Smooth muscle cell (in vitro differentiated cells): ENCODE data around the gene EFCAB6. TPM values are rescaled to one million over a fixed set of nuclear protein-coding genes. Genes with fewer than 3 reads are reported as not detected.

Experiments used
- DNase-seq: peaks from one replicate; lab custom pipeline; 2025; ENCODE audit not compliant: unreplicated experiment; lab: John Stamatoyannopoulos, UW
- H2AFZ ChIP-seq: fragments of 200-600 bp; sonication (generic); 2 replicates; pipeline ENCODE4 v1.6.0; 2016; ENCODE audit warnings: antibody characterized with exemption, low read depth, mild to moderate bottlenecking
- H3F3A ChIP-seq: fragments of 200-600 bp; sonication (generic); 2 replicates; pipeline ENCODE4 v1.6.0; 2017; ENCODE audit warnings: antibody characterized with exemption, low read depth
- H3K27ac ChIP-seq: fragments of 200-600 bp; sonication (generic); 2 replicates; pipeline ENCODE4 v1.5.1; 2016; ENCODE audit warnings: low read depth, mild to moderate bottlenecking
- H3K27me3 ChIP-seq: fragments of 200-600 bp; sonication (generic); 2 replicates; pipeline ENCODE4 v1.6.1; 2016; ENCODE audit warnings: low read depth, mild to moderate bottlenecking
- H3K36me3 ChIP-seq: fragments of 200-600 bp; sonication (generic); 2 replicates; pipeline ENCODE4 v1.5.1; 2016; ENCODE audit warnings: low read depth
- H3K4me1 ChIP-seq: fragments of 200-600 bp; sonication (generic); 2 replicates; pipeline ENCODE4 v1.5.1; 2016; ENCODE audit warnings: low read depth
- H3K4me2 ChIP-seq: fragments of 200-600 bp; sonication (generic); 2 replicates; pipeline ENCODE4 v1.6.0; 2016; ENCODE audit warnings: mild to moderate bottlenecking
- H3K4me3 ChIP-seq: fragments of 200-600 bp; sonication (generic); 2 replicates; pipeline ENCODE4 v1.5.1; 2016; ENCODE audit warnings: mild to moderate bottlenecking
- H3K79me2 ChIP-seq: fragments of 200-600 bp; sonication (generic); 2 replicates; pipeline ENCODE4 v1.6.0; 2016; ENCODE audit warnings: low read depth, mild to moderate bottlenecking
- H3K9ac ChIP-seq: fragments of 200-600 bp; sonication (generic); 2 replicates; pipeline ENCODE4 v1.6.0; 2016; ENCODE audit warnings: low read depth
- H3K9me3 ChIP-seq: fragments of 200-600 bp; sonication (generic); replicated peaks from 2 replicates; pipeline ENCODE4 v1.5.1; 2016; ENCODE audit warnings: low read depth
- H4K20me1 ChIP-seq: fragments of 200-600 bp; sonication (generic); 2 replicates; pipeline ENCODE4 v1.6.0; 2016; ENCODE audit warnings: low read depth
- WGBS: methylation state at CpG from one replicate; pipeline ENCODE4 v1.1.7; 2016; ENCODE audit warnings: low lambda C conversion rate; 5-methylcytosine and 5-hydroxymethylcytosine counted together
- polyA plus RNA-seq: library from polyadenylated mRNA; unstranded; fragments of >200 nt; fragmentation: Nextera tagmentation; extraction: Ambion mirVana; gene quantifications from 2 replicates; pipeline ENCODE4 v1.2.1, GENCODE V29; 2016
- total RNA-seq: library from RNA; depleted of rRNA; stranded (reverse); fragments of >200 nt; gene quantifications from 2 replicates; pipeline ENCODE4 v1.2.3, GENCODE V29; 2014
- TF ChIP-seq, protein P1 (sequence below): fragments of 200-600 bp; sonication (generic); IDR thresholded peaks from 2 replicates; pipeline ENCODE4 v1.5.1; 2017; ENCODE audit warnings: borderline replicate concordance, mild to moderate bottlenecking, antibody characterized with exemption; ENCODE audit not compliant: insufficient read depth, poor library complexity, severe bottlenecking

The EFCAB6 gene
- total and polyA plus RNA-seq, 2 experiments from 2014 or later, result 0.80 to 2.9 TPM

DNA sequence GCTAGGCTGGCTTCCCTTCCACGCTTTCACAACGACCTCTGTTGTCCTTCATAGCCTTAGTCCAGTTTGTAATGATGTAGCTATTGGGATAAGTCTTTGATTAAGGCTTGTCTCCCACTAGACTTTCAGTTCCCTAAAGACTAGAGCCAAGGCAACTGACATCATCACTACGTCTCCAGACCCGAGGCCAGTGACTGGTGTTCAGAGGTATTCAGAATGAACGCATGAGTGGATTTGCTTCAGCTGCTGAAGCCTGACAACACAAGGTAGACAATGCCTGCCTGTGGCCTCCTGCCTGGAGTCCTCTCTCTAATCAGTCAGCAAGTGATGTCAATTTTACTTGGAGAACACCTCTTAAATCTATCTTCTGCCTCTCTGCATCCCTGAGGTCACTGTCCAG is 13.6 kb downstream of the EFCAB6 start:
- WGBS, result 77% methylated on average over 5 of the region's 5 CpGs
- H2AFZ ChIP-seq, result no peak overlapping the region

DNA sequence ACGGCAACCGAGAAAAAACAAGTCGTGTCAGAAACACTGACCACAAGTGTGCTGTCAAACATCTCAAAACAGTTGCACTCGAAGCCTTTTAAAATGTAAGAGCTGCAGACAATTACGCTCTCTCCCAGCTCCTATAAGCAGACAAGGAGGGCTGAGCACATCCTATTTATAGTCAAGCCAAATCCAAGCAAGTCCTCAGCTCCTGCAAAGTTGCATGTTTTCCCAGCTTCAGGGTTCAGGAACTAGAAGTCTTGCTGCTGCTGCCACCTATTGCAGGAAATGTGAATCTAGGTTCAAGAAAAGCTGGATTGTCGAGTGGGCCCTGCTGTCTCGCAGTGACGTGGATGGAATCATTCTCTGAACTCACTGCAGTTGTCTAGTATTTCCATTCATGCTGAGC is 15.5 kb downstream of the EFCAB6 start:
- H4K20me1 ChIP-seq, result no peaks in the 10 kb centered on the region
- H3K4me1 ChIP-seq, result no peaks in the 10 kb centered on the region
- no peaks in the 10 kb centered on the region for H3K36me3 ChIP-seq
- H3K9ac ChIP-seq, result no peak overlapping the region
- H3K4me3 ChIP-seq, result no peak overlapping the region
- TF ChIP-seq, protein P1, sequence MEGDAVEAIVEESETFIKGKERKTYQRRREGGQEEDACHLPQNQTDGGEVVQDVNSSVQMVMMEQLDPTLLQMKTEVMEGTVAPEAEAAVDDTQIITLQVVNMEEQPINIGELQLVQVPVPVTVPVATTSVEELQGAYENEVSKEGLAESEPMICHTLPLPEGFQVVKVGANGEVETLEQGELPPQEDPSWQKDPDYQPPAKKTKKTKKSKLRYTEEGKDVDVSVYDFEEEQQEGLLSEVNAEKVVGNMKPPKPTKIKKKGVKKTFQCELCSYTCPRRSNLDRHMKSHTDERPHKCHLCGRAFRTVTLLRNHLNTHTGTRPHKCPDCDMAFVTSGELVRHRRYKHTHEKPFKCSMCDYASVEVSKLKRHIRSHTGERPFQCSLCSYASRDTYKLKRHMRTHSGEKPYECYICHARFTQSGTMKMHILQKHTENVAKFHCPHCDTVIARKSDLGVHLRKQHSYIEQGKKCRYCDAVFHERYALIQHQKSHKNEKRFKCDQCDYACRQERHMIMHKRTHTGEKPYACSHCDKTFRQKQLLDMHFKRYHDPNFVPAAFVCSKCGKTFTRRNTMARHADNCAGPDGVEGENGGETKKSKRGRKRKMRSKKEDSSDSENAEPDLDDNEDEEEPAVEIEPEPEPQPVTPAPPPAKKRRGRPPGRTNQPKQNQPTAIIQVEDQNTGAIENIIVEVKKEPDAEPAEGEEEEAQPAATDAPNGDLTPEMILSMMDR, result peak; percentile 30
- no peak overlapping the region for H2AFZ ChIP-seq
- no peak for DNase-seq
- no peaks in the 10 kb centered on the region for H3K79me2 ChIP-seq
- H3F3A ChIP-seq, result no peaks in the 10 kb centered on the region
- H3K4me2 ChIP-seq, result no peak overlapping the region
- H3K27me3 ChIP-seq, result no peaks in the 10 kb centered on the region
- WGBS, result 51% methylated on average over 8 of the region's 8 CpGs
- H3K27ac ChIP-seq, result no peak overlapping the region
- H3K9me3 ChIP-seq, result no peaks in the 10 kb centered on the region

More for the DNA sequence above, 13.6 kb downstream of the EFCAB6 start:
- Histone ChIP-seq H3K4me1 (no peaks in the 10 kb centered on the region), H3K4me2 (no peak overlapping the region), H3K9me3 (peaks cover 3% of the 10 kb centered on the region), H3K27me3 (no peaks in the 10 kb centered on the region), H3K36me3 (no peaks in the 10 kb centered on the region), H3K79me2 (no peaks in the 10 kb centered on the region), H4K20me1 (no peaks in the 10 kb centered on the region), H3F3A (no peaks in the 10 kb centered on the region), H3K4me3 (no peak overlapping the region), H3K9ac (no peak overlapping the region), H3K27ac (no peak overlapping the region)
- no peak for DNase-seq
- TF ChIP-seq, protein P1, result no peak

DNA sequence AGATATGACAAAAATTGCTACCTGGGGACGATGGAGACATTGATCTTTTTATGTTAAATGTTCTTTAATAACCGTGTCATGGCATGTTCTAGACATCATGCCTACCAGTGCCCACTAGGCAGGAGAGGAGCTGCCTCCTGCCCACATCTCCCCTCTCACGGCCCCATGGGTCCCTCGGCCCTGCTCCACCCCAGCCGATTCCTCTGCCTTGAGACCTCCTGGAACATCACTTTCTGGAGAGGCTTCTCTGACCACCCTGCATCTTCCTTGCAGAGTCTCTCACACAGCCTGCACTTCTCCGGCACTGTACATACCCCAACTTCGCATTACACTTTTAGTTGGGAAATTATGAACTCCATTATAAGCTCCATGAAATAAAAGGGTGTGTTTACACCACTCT is 16.8 kb downstream of the EFCAB6 start:
- DNase-seq, result no peak
- Histone ChIP-seq H3K79me2 (no peaks in the 10 kb centered on the region), H3K4me2 (no peak overlapping the region), H3K9me3 (no peaks in the 10 kb centered on the region), H3K36me3 (no peaks in the 10 kb centered on the region), H3K9ac (no peak overlapping the region), H4K20me1 (no peaks in the 10 kb centered on the region), H3K27ac (no peak overlapping the region), H3K27me3 (no peaks in the 10 kb centered on the region), H3F3A (peaks cover under 1% of the 10 kb centered on the region), H2AFZ (no peak overlapping the region), H3K4me1 (peaks cover 1% of the 10 kb centered on the region), H3K4me3 (no peak overlapping the region)
- 97% methylated on average over 7 of the region's 7 CpGs for WGBS
- TF ChIP-seq, protein P1, result no peak

DNA sequence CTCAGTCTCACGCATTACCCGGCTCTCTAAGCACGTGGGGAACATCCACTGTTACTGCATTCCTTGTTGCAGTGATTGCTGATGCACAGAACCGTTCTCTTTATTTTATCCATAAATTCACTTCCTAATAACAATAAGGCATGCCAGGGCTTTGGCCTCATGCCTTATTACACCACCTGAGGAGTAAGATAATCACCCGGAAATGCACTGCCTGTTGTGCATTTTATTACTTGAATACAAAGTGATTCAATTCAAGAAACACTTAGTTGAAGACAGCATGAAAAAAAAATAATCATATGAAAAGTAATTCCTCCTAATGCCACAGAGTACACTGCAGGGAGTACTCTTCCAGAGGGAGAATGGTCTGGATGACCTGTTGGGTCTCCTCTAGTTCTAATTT is 19.2 kb downstream of the EFCAB6 start:
- Histone ChIP-seq H3K27ac (no peak overlapping the region), H3K4me2 (no peak overlapping the region), H3K27me3 (no peaks in the 10 kb centered on the region), H2AFZ (no peak overlapping the region), H3K4me1 (peaks cover 6% of the 10 kb centered on the region), H3K9ac (no peak overlapping the region), H3F3A (peaks cover 6% of the 10 kb centered on the region), H4K20me1 (no peaks in the 10 kb centered on the region), H3K36me3 (no peaks in the 10 kb centered on the region), H3K4me3 (no peak overlapping the region), H3K9me3 (no peaks in the 10 kb centered on the region), H3K79me2 (no peaks in the 10 kb centered on the region)
- TF ChIP-seq, protein P1, result no peak
- WGBS, result 73% methylated on average over 5 of the region's 5 CpGs
- DNase-seq, result no peak
